ENCODE data around the gene ACTR2.

DNA sequence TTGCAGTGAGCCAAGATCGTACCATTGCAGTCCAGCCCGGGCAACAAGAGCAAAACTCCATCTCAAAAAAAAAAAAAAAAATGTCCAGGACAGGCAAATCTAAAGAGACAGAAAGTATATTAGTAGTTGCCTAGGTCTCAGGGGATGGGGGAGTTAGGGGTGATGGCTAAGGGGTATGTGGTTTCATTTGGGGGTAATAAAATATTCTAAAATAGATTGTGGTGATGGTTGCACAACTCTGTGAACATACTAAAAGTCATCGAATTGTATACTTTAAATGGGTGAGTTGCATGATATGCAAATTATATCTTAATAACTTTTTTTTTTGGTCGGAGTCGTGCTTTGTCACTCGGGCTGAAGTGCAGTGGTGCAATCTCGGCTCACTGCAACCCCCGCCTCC is 34.2 kb upstream of the ACTR2 start:
- TF ChIP-seq CTCF (IDR thresholded peaks at IDR 0.05; ENCODE audit: low read depth, low read length): no peak
- no peak for TF ChIP-seq POLR2A (IDR thresholded peaks at IDR 0.05; ENCODE audit: extremely low read depth, insufficient read length)
- no peak for TF ChIP-seq MAX (IDR thresholded peaks at IDR 0.05; ENCODE audit: low read depth, low read length)
- TF ChIP-seq MYC (IDR thresholded peaks at IDR 0.05; ENCODE audit: low read depth, low read length): no peak
